K562 (cell line): Measurements from ENCODE around the gene NXPH4. TPM values are rescaled to one million over a fixed set of nuclear protein-coding genes. Genes with fewer than 3 reads are reported as not detected.

ENCODE experiments used
- ARID1B ChIP-seq: fragments of 450-650 bp; IDR thresholded peaks from 2 replicates; pipeline ENCODE4 v1.6.1; 2016; ENCODE audit warnings: antibody characterized with exemption, mild to moderate bottlenecking, inconsistent platforms
- GTF2A2 ChIP-seq: IDR thresholded peaks from 2 replicates; pipeline ENCODE4 v1.6.1; 2016; ENCODE audit warnings: mild to moderate bottlenecking, missing genetic modification characterization, missing compliant biosample characterization
- HDAC1 ChIP-seq, 2 experiments: fragments of 450-650 bp; IDR thresholded peaks; 2 replicates each; pipeline ENCODE4 v1.6.1; 2016 to 2017; ENCODE audit warnings: inconsistent platforms in 1 of 2, mild to moderate bottlenecking in 1 of 2, moderate library complexity in 1 of 2
- HDGF ChIP-seq: fragments of 450-650 bp; IDR thresholded peaks from 2 replicates; pipeline ENCODE4 v1.6.1; 2016
- HES1 ChIP-seq: fragments of 450-650 bp; IDR thresholded peaks from 2 replicates; pipeline ENCODE4 v1.6.1; 2016; ENCODE audit warnings: low read depth, mild to moderate bottlenecking, moderate library complexity
- HNRNPL ChIP-seq: fragments of 200-400 bp; formaldehyde crosslinking; IDR thresholded peaks from 2 replicates; pipeline ENCODE4 v1.6.1; 2017; ENCODE audit warnings: low read depth, mild to moderate bottlenecking, low read length
- IRF2 ChIP-seq: sonication (generic); formaldehyde crosslinking; IDR thresholded peaks from 2 replicates; pipeline ENCODE4 v1.8.1; 2022; ENCODE audit warnings: mild to moderate bottlenecking, missing genetic modification reagents
- KDM2B ChIP-seq: fragments of 250-450 bp; sonication (Bioruptor Pico); IDR thresholded peaks from 2 replicates; pipeline ENCODE4 v1.8.0; 2021; ENCODE audit warnings: mild to moderate bottlenecking, moderate library complexity
- MAX ChIP-seq: sonication (generic); formaldehyde crosslinking; IDR thresholded peaks from 2 replicates; pipeline ENCODE4 v1.9.0; 2022; ENCODE audit warnings: mild to moderate bottlenecking, missing genetic modification reagents
- MAZ ChIP-seq, 2 experiments: fragments of 450-650 bp in 1 of 2; sonication (generic) in 1 of 2; formaldehyde crosslinking; IDR thresholded peaks in 1 of 2; conservative IDR thresholded peaks in 1 of 2; 2 replicates each; pipeline versions ENCODE4 v1.4.0 to v1.5.0; 2020; ENCODE audit warnings: mild to moderate bottlenecking in 1 of 2, missing genetic modification reagents in 1 of 2
- MLX ChIP-seq, 2 experiments: fragments of 450-650 bp in 1 of 2; sonication (generic) in 1 of 2; formaldehyde crosslinking; conservative IDR thresholded peaks; 2 replicates each; pipeline versions ENCODE4 v1.4.0 to v1.8.1; 2020 to 2022; ENCODE audit warnings: mild to moderate bottlenecking in 1 of 2, missing genetic modification reagents in 1 of 2
- MTF1 ChIP-seq: fragments of 250-450 bp; sonication (Bioruptor Pico); IDR thresholded peaks from 2 replicates; pipeline ENCODE4 v1.9.0; 2021; ENCODE audit warnings: moderate library complexity, mild to moderate bottlenecking, inconsistent platforms, borderline replicate concordance
- PPARD ChIP-seq: fragments of 250-450 bp; sonication (Bioruptor Pico); IDR thresholded peaks from 2 replicates; pipeline ENCODE4 v1.8.0; 2022; ENCODE audit warnings: inconsistent platforms, mild to moderate bottlenecking, moderate library complexity
- TCF15 ChIP-seq: fragments of 250-450 bp; sonication (Bioruptor Pico); IDR thresholded peaks from 2 replicates; pipeline ENCODE4 v1.8.0; 2022; ENCODE audit warnings: moderate library complexity, mild to moderate bottlenecking, inconsistent platforms
- TEAD1 ChIP-seq, 2 experiments: fragments of 450-650 bp in 1 of 2; sonication (generic) in 1 of 2; formaldehyde crosslinking; IDR thresholded peaks; 2 replicates each; pipeline versions ENCODE4 v1.4.0 to v1.8.0; 2020 to 2022; ENCODE audit warnings: mild to moderate bottlenecking in 2 of 2, missing genetic modification reagents in 1 of 2
- TOE1 ChIP-seq, 2 experiments: fragments of 450-650 bp in 1 of 2; sonication (generic) in 1 of 2; formaldehyde crosslinking in 1 of 2; IDR thresholded peaks; 2 replicates each; pipeline versions ENCODE4 v1.7.1 to v1.8.0; 2016 to 2022; ENCODE audit warnings: borderline replicate concordance in 2 of 2, mild to moderate bottlenecking in 2 of 2, antibody characterized with exemption in 1 of 2, inconsistent platforms in 1 of 2, low read depth in 1 of 2, missing genetic modification reagents in 1 of 2, moderate library complexity in 1 of 2
- ZBTB2 ChIP-seq: fragments of 450-650 bp; IDR thresholded peaks from 2 replicates; pipeline ENCODE4 v1.6.1; 2016; ENCODE audit warnings: antibody characterized with exemption
- ZEB2 ChIP-seq: fragments of 450-650 bp; IDR thresholded peaks from 2 replicates; pipeline ENCODE4 v1.6.1; 2016
- ZKSCAN8 ChIP-seq: fragments of 200-800 bp; sonication (Bioruptor generic); IDR thresholded peaks from 2 replicates; pipeline ENCODE4 v1.6.1; 2016; ENCODE audit warnings: missing genetic modification characterization, missing compliant biosample characterization
- ZNF316 ChIP-seq: fragments of 450-650 bp; IDR thresholded peaks from 2 replicates; pipeline ENCODE4 v1.6.1; 2016
- ZNF512 ChIP-seq: IDR thresholded peaks from 2 replicates; pipeline ENCODE4 v1.6.1; 2016; ENCODE audit warnings: missing genetic modification characterization, missing compliant biosample characterization
- polyA plus RNA-seq, 8 experiments: library from polyadenylated mRNA; depleted of rRNA in 4 of 8; stranded (reverse) in 5 of 8; unstranded in 3 of 8; fragments of >200 nt; fragmentation: Nextera tagmentation in 2 of 8; fragmentation: Illumina TruSeq in 1 of 8; extraction: Ambion mirVana in 2 of 8; extraction: Trizol in 1 of 8; gene quantifications; 2 replicates each; pipeline versions ENCODE4 v1.2.1 to v1.2.3, GENCODE V29; 2011 to 2014; ENCODE audit warnings: inconsistent platforms in 1 of 8, missing spikeins in 1 of 8
- total RNA-seq, 7 experiments: library from RNA; depleted of rRNA in 6 of 7; stranded (reverse); fragments of >200 nt in 6 of 7; fragmentation: Illumina TruSeq in 2 of 7; extraction: Trizol in 2 of 7; gene quantifications; 2 replicates each; pipeline versions ENCODE4 v1.2.1 to v1.2.3, GENCODE V29; 2011 to 2021; ENCODE audit warnings: low replicate concordance in 1 of 7

The NXPH4 gene
- total and polyA plus RNA-seq, 9 of the 15 experiments (the other 6 are each of a cell fraction or from before 2014, with no cell fraction given): 0.49 to 2.7 (median 1.1) TPM; not detected in 4

- TF ChIP-seq TOE1 (IDR thresholded peaks at IDR 0.05; ENCODE audit: borderline replicate concordance): peak; percentile 14; the same call in 1 of the 2 replicates
- 0 out of 2 replicates have a peak, but pooled peaks have one; percentile 49 for TF ChIP-seq TOE1 (CRISPR knock-in tag; IDR thresholded peaks at IDR 0.05; ENCODE audit: borderline replicate concordance, low read depth)
- TF ChIP-seq MLX (CRISPR knock-in tag; conservative IDR thresholded peaks at IDR 0.05): no peak; a peak in 1 of 4 replicates
- TF ChIP-seq HES1: 0 out of 2 replicates have a peak, but pooled peaks have one; percentile 49
- peak; percentile 82 for TF ChIP-seq MAX (CRISPR knock-in tag)
- TF ChIP-seq TEAD1 (CRISPR knock-in tag; IDR thresholded peaks at IDR 0.05): peak in 1 of 2 experiments; percentile 57; a peak in 1 of 4 replicates
- TF ChIP-seq HDAC1 (IDR thresholded peaks at IDR 0.05): peak in 1 of 2 experiments; percentile 81; a peak in 2 of 4 replicates
- TF ChIP-seq ZKSCAN8 (CRISPR knock-in tag): no peak
- peak; percentile 73 for TF ChIP-seq ZEB2
- TF ChIP-seq ZNF512: no peak
- TF ChIP-seq HNRNPL: no peak
- TF ChIP-seq IRF2 (CRISPR knock-in tag): no peak
- no peak for TF ChIP-seq HDGF
- no peak for TF ChIP-seq GTF2A2 (tag)
- no peak for TF ChIP-seq TCF15 (CRISPR knock-in tag)
- no peak for TF ChIP-seq MTF1
- TF ChIP-seq KDM2B: 0 out of 2 replicates have a peak, but pooled peaks have one; percentile 38
- peak; percentile 53; the same call in 1 of the 2 replicates for TF ChIP-seq ZBTB2
- TF ChIP-seq PPARD (CRISPR knock-in tag): no peak
- no peak for TF ChIP-seq ZNF316
- TF ChIP-seq ARID1B: 0 out of 2 replicates have a peak, but pooled peaks have one; percentile 29
- peak in 1 of 2 experiments; percentile 57; a peak in 2 of 4 replicates for TF ChIP-seq MAZ (CRISPR knock-in tag; conservative IDR thresholded peaks at IDR 0.05 in 1 of 2, IDR thresholded peaks at IDR 0.05 in 1 of 2)
Measured at GRCh38 chr12:57240066-57240921, 23.7 kb downstream of the NXPH4 start (continued).
